H4 (cell line): ENCODE results near the gene ASMT. TPM values are rescaled to one million over a fixed set of nuclear protein-coding genes. Genes with fewer than 3 reads are reported as not detected.
"Not testable (repeated sequence)": the region's sequence is repeated elsewhere in the genome, so short reads cannot be mapped to it uniquely, and the experiment has no call there.

Experiments
- DNase-seq: peaks from one replicate; pipeline ENCODE4 v3.0.0-alpha.2; 2015; ENCODE audit warnings: low spot score
- total RNA-seq: library from RNA; depleted of rRNA; stranded (reverse); fragments of >200 nt; shearing (Covaris generic); gene quantifications from 2 replicates; pipeline ENCODE4 v1.2.3, GENCODE V29; 2014; rRNA removed

The ASMT gene
- total RNA-seq: not detected in 2 replicates

GRCh38 chrX:1614927-1615326 is at the start of gene ASMT:
Gene ASMT (plus strand): TSS chrX:1615059. CDS start chrX:1615200, 141 bp downstream.
- no peak for DNase-seq

GRCh38 chrX:1574181-1574580 is 40.7 kb upstream of the ASMT start:
- DNase-seq: not testable (repeated sequence)

GRCh38 chrX:1576201-1576992 is 38.5 kb upstream of the ASMT start:
- DNase-seq: no peak

GRCh38 chrX:1577845-1578244 is 37.0 kb upstream of the ASMT start:
- no peak for DNase-seq

GRCh38 chrX:1578511-1579173 is 36.2 kb upstream of the ASMT start:
- no peak for DNase-seq

GRCh38 chrX:1581132-1581531 is 33.7 kb upstream of the ASMT start:
- DNase-seq: peak; percentile 56

- DNase-seq: peak; percentile 86
Measured at GRCh38 chrX:1582686-1583437, 32.0 kb upstream of the ASMT start.

GRCh38 chrX:1584237-1585011 is 30.4 kb upstream of the ASMT start:
- no peak for DNase-seq

GRCh38 chrX:1587161-1587560 is 27.7 kb upstream of the ASMT start:
- DNase-seq: no peak

- DNase-seq: peak; percentile 1
Measured at GRCh38 chrX:1589356-1590130, 25.3 kb upstream of the ASMT start.

GRCh38 chrX:1591102-1591862 is 23.6 kb upstream of the ASMT start, which contains the start of gene AKAP17A:
Gene AKAP17A (plus strand): TSS chrX:1591604. CDS start chrX:1593463, 1,859 bp downstream.
- DNase-seq: peak; percentile 92

GRCh38 chrX:1591863-1592469 is 22.9 kb upstream of the ASMT start:
- no peak for DNase-seq

GRCh38 chrX:1592470-1593142 is 22.3 kb upstream of the ASMT start:
- DNase-seq: no peak

GRCh38 chrX:1593286-1594271 is 21.3 kb upstream of the ASMT start:
- DNase-seq: no peak

- no peak for DNase-seq
Measured at GRCh38 chrX:1595711-1596060, 19.2 kb upstream of the ASMT start.

GRCh38 chrX:1596676-1597344 is 18.0 kb upstream of the ASMT start:
- DNase-seq: no peak

GRCh38 chrX:1597345-1598020 is 17.4 kb upstream of the ASMT start:
- DNase-seq: no peak
